BJ (cell line): ENCODE measurements around the gene ADAMTS3. TPM values are rescaled to one million over a fixed set of nuclear protein-coding genes. Genes with fewer than 3 reads are reported as not detected.

Experiments
- CTCF ChIA-PET: fragments of 350-600 bp; formaldehyde crosslinking; extraction: SDS; loops from one replicate; lab custom pipeline; 2021; ENCODE audit warnings: antibody characterized with exemption, inconsistent platforms; lab: Yijun Ruan, JAX
- POLR2A ChIA-PET: fragments of 300-600 bp; sonication (Branson Sonifier 250); formaldehyde crosslinking; extraction: SDS; loops from one replicate; lab custom pipeline; 2021; ENCODE audit warnings: antibody characterized with exemption; lab: Charles Lee
- DNase-seq: peaks from one replicate; pipeline ENCODE4 v3.0.0-alpha.2; 2011; ENCODE audit warnings: low read depth
- H3K27me3 ChIP-seq: 2 replicates; pipeline ENCODE4 v1.6.0; 2011; ENCODE audit warnings: low read length; ENCODE audit not compliant: control insufficient read depth, insufficient read depth
- H3K36me3 ChIP-seq: 2 replicates; pipeline ENCODE4 v1.5.1; 2011; ENCODE audit warnings: low read length; ENCODE audit not compliant: control insufficient read depth, insufficient read depth
- H3K4me3 ChIP-seq: 2 replicates; pipeline ENCODE4 v1.5.1; 2011; ENCODE audit warnings: low read depth, mild to moderate bottlenecking, control low read depth, low read length
- polyA plus RNA-seq: library from polyadenylated mRNA; depleted of rRNA; stranded (reverse); fragments of >200 nt; gene quantifications from 2 replicates; pipeline ENCODE4 v1.2.3, GENCODE V29; 2011
- TF ChIP-seq, protein P1 (sequence below): IDR thresholded peaks from 2 replicates; pipeline ENCODE4 v1.5.1; 2011; ENCODE audit warnings: low read depth, mild to moderate bottlenecking, control low read depth, inconsistent platforms, low read length, moderate library complexity; ENCODE audit not compliant: insufficient read depth

ADAMTS3 gene
- polyA plus RNA-seq, 1 experiment, result 0.70 TPM

DNA sequence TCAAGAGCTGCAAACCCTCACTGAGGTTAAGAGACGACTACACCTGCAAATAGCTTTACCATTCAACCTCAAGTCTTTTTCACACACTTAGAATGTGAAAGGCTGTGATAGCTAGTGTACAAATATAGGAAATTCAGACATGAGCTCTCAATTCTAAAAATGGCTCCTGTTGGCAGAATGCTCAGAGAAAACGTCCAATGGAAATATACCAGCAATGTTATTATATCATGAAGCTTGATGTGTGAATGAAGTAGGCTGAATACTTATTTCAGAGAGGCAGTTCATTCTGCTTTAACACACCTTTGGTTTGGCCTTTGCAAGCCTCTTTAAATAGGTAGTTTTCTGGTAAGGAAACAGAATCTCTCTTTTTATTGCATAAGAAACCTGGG is 227.6 kb downstream of the ADAMTS3 start:
- CTCF ChIA-PET, result interaction anchor here (1.0 to 1.6 kb wide), 3 partner anchors 9 to 39 kb away, joined by 3 to 5 read pairs (median 5); no protein-coding TSS in a partner anchor
- Histone ChIP-seq H3K36me3 (no peaks in the 10 kb centered on the region), H3K27me3 (no peaks in the 10 kb centered on the region), H3K4me3 (no peak overlapping the region)
- no peak for DNase-seq
- POLR2A ChIA-PET, result interaction anchor here (0.5 to 0.7 kb wide), 2 partner anchors 15 to 1332 kb away, joined by 3 to 5 read pairs; no protein-coding TSS in a partner anchor
- TF ChIP-seq, protein P1, sequence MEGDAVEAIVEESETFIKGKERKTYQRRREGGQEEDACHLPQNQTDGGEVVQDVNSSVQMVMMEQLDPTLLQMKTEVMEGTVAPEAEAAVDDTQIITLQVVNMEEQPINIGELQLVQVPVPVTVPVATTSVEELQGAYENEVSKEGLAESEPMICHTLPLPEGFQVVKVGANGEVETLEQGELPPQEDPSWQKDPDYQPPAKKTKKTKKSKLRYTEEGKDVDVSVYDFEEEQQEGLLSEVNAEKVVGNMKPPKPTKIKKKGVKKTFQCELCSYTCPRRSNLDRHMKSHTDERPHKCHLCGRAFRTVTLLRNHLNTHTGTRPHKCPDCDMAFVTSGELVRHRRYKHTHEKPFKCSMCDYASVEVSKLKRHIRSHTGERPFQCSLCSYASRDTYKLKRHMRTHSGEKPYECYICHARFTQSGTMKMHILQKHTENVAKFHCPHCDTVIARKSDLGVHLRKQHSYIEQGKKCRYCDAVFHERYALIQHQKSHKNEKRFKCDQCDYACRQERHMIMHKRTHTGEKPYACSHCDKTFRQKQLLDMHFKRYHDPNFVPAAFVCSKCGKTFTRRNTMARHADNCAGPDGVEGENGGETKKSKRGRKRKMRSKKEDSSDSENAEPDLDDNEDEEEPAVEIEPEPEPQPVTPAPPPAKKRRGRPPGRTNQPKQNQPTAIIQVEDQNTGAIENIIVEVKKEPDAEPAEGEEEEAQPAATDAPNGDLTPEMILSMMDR, result no peak

DNA sequence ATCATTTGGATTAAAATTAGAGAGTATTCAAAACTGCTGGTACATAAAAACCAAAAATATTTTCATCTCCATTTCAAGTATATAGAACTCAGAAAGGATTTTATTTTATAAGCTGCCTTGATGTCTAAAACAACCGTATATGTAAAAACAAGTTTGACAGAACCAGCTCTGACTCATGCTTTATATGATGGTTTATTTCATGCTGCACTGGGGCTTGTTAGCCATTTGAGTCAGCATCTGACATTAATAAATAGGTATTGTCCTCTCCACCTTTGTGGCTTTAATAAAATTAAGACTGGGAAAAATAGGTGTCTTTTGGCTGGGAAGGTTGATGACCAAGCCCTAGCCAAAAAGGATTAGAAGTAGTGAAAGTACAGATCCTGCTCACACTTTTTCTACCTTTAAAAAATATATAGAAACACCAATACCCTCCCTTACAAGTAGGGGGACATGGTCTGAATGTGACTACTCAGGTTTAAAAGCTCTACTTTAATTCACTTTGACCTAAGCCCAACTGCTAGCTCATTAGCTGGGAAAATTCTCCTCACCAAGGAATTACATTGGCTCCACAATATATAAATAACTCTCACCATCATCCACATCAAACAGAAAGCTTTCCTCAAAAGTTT is 228.1 kb downstream of the ADAMTS3 start:
- POLR2A ChIA-PET, result interaction anchor here (0.5 to 0.7 kb wide), 2 partner anchors 14 to 1331 kb away, joined by 3 to 5 read pairs; no protein-coding TSS in a partner anchor

DNA sequence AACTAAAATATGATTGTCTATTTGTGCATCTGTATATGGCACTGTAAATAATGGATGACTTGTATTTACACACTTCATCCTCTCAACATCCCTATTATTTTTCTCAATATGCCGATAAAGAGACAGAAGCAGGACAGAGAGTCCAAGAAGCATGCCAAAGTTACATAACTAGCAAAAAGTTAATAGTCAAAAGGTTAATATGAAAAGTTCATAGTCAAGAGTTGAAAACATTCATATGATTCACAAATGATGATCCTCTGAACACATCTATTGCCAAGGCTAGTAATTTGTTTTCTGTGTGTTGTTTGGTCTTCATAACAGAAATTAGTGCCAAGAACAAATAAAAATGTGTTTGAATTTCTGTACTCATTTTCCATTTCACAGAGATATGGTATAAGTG is 231.0 kb downstream of the ADAMTS3 start:
- DNase-seq, result no peak
- CTCF ChIA-PET, result no interaction called here

More for the DNA sequence above, 228.1 kb downstream of the ADAMTS3 start:
- TF ChIP-seq, protein P1, result no peak
- H3K27me3 ChIP-seq, result no peaks in the 10 kb centered on the region
- no peaks in the 10 kb centered on the region for H3K36me3 ChIP-seq
- CTCF ChIA-PET, result interaction anchor here (1.0 to 1.6 kb wide), 3 partner anchors 10 to 38 kb away, joined by 3 to 5 read pairs (median 5); no protein-coding TSS in a partner anchor
- no peak overlapping the region for H3K4me3 ChIP-seq
- DNase-seq, result no peak

DNA sequence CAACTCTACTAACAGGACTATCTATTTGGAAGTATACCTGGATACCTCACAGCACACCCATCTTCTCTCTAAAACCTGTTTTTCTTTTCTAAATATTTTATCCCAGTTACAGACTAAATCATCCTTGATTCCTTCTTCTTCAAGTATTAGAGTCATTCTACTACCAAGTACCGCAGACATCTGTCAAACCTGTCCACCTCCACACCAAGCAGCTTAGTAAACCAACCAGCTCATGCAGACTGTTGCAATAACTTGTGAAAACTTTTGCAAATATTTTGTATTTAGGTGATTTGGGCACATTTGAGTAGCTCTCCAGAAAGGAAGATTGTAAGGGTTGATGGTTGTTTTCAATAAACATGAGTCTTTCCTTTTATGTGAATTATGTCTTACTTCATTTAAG is 238.6 kb downstream of the ADAMTS3 start:
- H3K36me3 ChIP-seq, result no peaks in the 10 kb centered on the region
- CTCF ChIA-PET, result no interaction called here
- DNase-seq, result no peak
- no peak overlapping the region for H3K4me3 ChIP-seq
- no peaks in the 10 kb centered on the region; the same call in 1 of the 2 replicates for H3K27me3 ChIP-seq
- TF ChIP-seq, protein P1, result no peak
- POLR2A ChIA-PET, result no interaction called here

More for the DNA sequence above, 231.0 kb downstream of the ADAMTS3 start:
- TF ChIP-seq, protein P1, result no peak
- Histone ChIP-seq H3K36me3 (no peaks in the 10 kb centered on the region), H3K4me3 (no peak overlapping the region), H3K27me3 (no peaks in the 10 kb centered on the region)
- POLR2A ChIA-PET, result no interaction called here

DNA sequence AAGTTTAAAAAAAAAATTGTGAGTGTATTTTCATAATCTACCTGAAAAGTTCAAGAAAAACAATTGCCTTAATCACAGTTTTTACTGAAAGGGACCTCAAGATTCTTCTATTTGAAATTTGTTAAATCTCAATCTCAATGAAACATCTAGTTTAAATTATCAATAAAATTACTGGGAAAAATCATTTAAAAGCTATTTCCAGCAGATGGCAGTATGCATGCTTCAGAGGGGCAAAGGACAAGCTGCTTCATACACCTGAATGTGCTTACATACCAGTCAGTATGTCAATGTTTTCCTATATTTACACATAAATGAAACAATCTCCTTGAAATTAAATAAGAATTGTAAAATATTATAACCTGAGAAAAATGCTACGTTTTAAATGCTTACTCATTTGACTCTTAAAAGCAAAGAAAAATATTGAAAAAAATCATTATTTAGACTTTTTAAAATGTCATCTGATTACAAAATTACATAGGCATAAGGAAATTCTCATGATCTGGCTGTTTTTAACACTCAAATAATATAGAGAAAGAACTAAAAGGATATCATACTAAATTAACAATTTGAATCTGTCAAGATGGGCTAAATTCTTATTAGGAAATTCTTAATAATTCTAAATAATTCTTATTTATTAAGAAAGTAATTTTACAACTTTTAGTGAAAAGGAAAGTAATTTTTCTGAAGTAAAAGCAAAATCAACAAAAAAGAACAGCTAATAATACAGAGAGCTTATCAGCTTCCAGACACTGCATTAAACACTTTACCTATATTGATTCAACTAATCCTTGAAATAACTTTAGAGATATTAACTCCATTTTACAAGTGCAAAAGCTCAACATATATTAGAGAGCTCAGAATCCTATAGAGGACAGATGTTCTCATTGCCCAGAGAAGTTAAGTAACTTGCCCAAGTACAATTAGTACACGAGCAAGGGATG is 242.1 kb downstream of the ADAMTS3 start:
- ChIA-PET POLR2A (interaction anchor here (0.6 to 0.7 kb wide), 2 partner anchors 14 to 764 kb away, joined by 3 to 5 read pairs; no protein-coding TSS in a partner anchor), CTCF (interaction anchor here (0.6 to 6.3 kb wide), 34 partner anchors 9 to 1469 kb away, joined by 3 to 65 read pairs (median 4); no protein-coding TSS in a partner anchor)
- TF ChIP-seq, protein P1, result peak; percentile 66
- no peak for DNase-seq
- Histone ChIP-seq H3K27me3 (no peaks in the 10 kb centered on the region; the same call in 1 of the 2 replicates), H3K36me3 (no peaks in the 10 kb centered on the region), H3K4me3 (no peak overlapping the region)
